Measurements from ENCODE around the gene PAK4. TPM values are rescaled to one million over a fixed set of nuclear protein-coding genes. Genes with fewer than 3 reads are reported as not detected.

Gene PAK4
- total and polyA plus RNA-seq, 10 of the 15 experiments (the other 5 are each of a cell fraction or from before 2014, with no cell fraction given) = 0.08 to 19.3 (median 5.9) TPM

- DNase-seq (ENCODE audit: low read depth, low spot score) (no peak), FAIRE-seq (no peak), ATAC-seq (no peak)
- H3K27me3 ChIP-seq (replicated peaks in 1 of 2; ENCODE audit: control insufficient read depth in 2 of 2, insufficient read depth in 2 of 2, low read length in 1 of 2) = no peaks in the 10 kb centered on the region
- BruUV-seq (replicated peaks) = no TSS peak
- H3K9me3 ChIP-seq (replicated peaks; ENCODE audit: control insufficient read depth, insufficient read depth, low read length) = no peaks in the 10 kb centered on the region
- no peaks in the 10 kb centered on the region for H3K4me1 ChIP-seq (ENCODE audit: control insufficient read depth, insufficient read depth, low read length)
- intact Hi-C loops (cut with micrococcal nuclease; ENCODE audit: unreplicated experiment) (no loop called here), in situ Hi-C loops (cut with MboI) (no loop called here)
- WGBS (ENCODE audit: insufficient coverage, insufficient replicate concordance, low lambda C conversion rate, missing lambda C conversion rate) = 62% methylated on average over 13 of the region's 16 CpGs
- no peak overlapping the region for H3K27ac ChIP-seq (ENCODE audit: control insufficient read depth, insufficient read depth)
- ChIA-PET POLR2A (no interaction called here), SMC1A (ENCODE audit: uncharacterized antibody, unreplicated experiment) (no interaction called here), CTCF (no interaction called here), RAD21 (ENCODE audit: unreplicated experiment) (no interaction called here)
- no peak overlapping the region for H3K9ac ChIP-seq (ENCODE audit: control insufficient read depth, insufficient read depth, low read length)
- no peak overlapping the region for H3K4me2 ChIP-seq (ENCODE audit: control insufficient read depth, insufficient read depth)
- H2AFZ ChIP-seq (ENCODE audit: control insufficient read depth, low read depth, low read length) = no peak overlapping the region
- H3K79me2 ChIP-seq (ENCODE audit: control insufficient read depth, insufficient read depth, low read length) = no peaks in the 10 kb centered on the region
- H3K36me3 ChIP-seq (ENCODE audit: control insufficient read depth in 2 of 2, insufficient read depth in 2 of 2, low read length in 1 of 2) = peaks cover 0 to 27% of the 10 kb centered on the region in 2 experiments; a peak in 2 of 4 replicates
- H3K4me3 ChIP-seq = no peak overlapping the region
- H4K20me1 ChIP-seq (ENCODE audit: control insufficient read depth, insufficient read depth) = no peaks in the 10 kb centered on the region
- TF ChIP-seq SUPT20H (IDR thresholded peaks at IDR 0.05; ENCODE audit: borderline replicate concordance, control insufficient read depth, low read depth, low read length) (no peak), KDM1A (IDR thresholded peaks at IDR 0.05; ENCODE audit: borderline replicate concordance) (no peak), ZBTB40 (IDR thresholded peaks at IDR 0.05; ENCODE audit: borderline replicate concordance) (no peak), CHD2 (IDR thresholded peaks at IDR 0.05; ENCODE audit: borderline replicate concordance, low read depth, low read length) (no peak), RUNX3 (IDR thresholded peaks at IDR 0.05; ENCODE audit: low read length) (no peak), TCF3 (IDR thresholded peaks at IDR 0.05; ENCODE audit: borderline replicate concordance, insufficient read depth, low read depth, low read length) (no peak), EED (IDR thresholded peaks at IDR 0.05; ENCODE audit: low read depth) (no peak), RAD21 (IDR thresholded peaks at IDR 0.05; ENCODE audit: insufficient read depth, low read depth, low read length) (no peak), NFYA (IDR thresholded peaks at IDR 0.05; ENCODE audit: borderline replicate concordance, low read depth, low read length) (no peak), ZBTB11 (CRISPR knock-in tag; IDR thresholded peaks at IDR 0.05) (no peak), POLR2AphosphoS5 (IDR thresholded peaks at IDR 0.05; ENCODE audit: low read length) (no peak), NR2F1 (conservative IDR thresholded peaks at IDR 0.05) (no peak), EZH2 (IDR thresholded peaks at IDR 0.05; ENCODE audit: borderline replicate concordance, control insufficient read depth, low read depth, low read length) (no peak), CTCF (IDR thresholded peaks at IDR 0.05 in 2 of 3, conservative IDR thresholded peaks at IDR 0.05 in 1 of 3; ENCODE audit: control insufficient read depth in 2 of 3, extremely low read depth in 1 of 3, insufficient read depth in 1 of 3, low read depth in 3 of 3, low read length in 3 of 3) (no peak)
These were observed 48.6 kb downstream of the PAK4 start for GRCh38 chr19:39174142-39174541.
